SK-N-SH treated with all-trans-retinoic acid at 6 μM for 48 hours (cell line): Measurements from ENCODE around the gene FYCO1.

Experiments
- ATAC-seq: fragments of 200-7000 bp; cut with Tn5 transposase; 3 replicates; pipeline ENCODE4 v1.9.1; 2020; ENCODE audit warnings: mild to moderate bottlenecking, moderate library complexity
- ARNTL ChIP-seq: fragments of 450-650 bp; formaldehyde crosslinking; IDR thresholded peaks from 2 replicates; pipeline ENCODE4 v1.5.0; 2020; ENCODE audit warnings: low read depth, mild to moderate bottlenecking, moderate library complexity, borderline replicate concordance
- BACH2 ChIP-seq: fragments of 250-450 bp; sonication (Bioruptor Pico); IDR thresholded peaks from 2 replicates; pipeline ENCODE4 v1.9.0; 2021; ENCODE audit warnings: mild to moderate bottlenecking, borderline replicate concordance
- CREB5 ChIP-seq: fragments of 250-450 bp; sonication (Bioruptor Pico); IDR thresholded peaks from 2 replicates; pipeline ENCODE4 v1.5.1; 2020; ENCODE audit warnings: low read depth, mild to moderate bottlenecking, moderate library complexity
- CSDC2 ChIP-seq: fragments of 250-450 bp; sonication (Bioruptor Pico); IDR thresholded peaks from 2 replicates; pipeline ENCODE4 v1.5.0; 2020; ENCODE audit warnings: mild to moderate bottlenecking, moderate library complexity
- ESRRG ChIP-seq: fragments of 250-450 bp; sonication (Bioruptor Pico); IDR thresholded peaks from 2 replicates; pipeline ENCODE4 v1.6.1; 2021; ENCODE audit warnings: mild to moderate bottlenecking
- GLIS3 ChIP-seq: fragments of 250-450 bp; sonication (Bioruptor Pico); IDR thresholded peaks from 2 replicates; pipeline ENCODE4 v1.5.0; 2020; ENCODE audit warnings: mild to moderate bottlenecking, moderate library complexity
- ISL1 ChIP-seq: fragments of 250-450 bp; sonication (Bioruptor Pico); IDR thresholded peaks from 2 replicates; pipeline ENCODE4 v2.1.2; 2022; ENCODE audit warnings: mild to moderate bottlenecking, moderate library complexity
- OSR1 ChIP-seq: fragments of 250-450 bp; sonication (Bioruptor Pico); IDR thresholded peaks from 2 replicates; pipeline ENCODE4 v1.8.0; 2022; ENCODE audit warnings: moderate library complexity, mild to moderate bottlenecking, inconsistent platforms
- PATZ1 ChIP-seq: fragments of 250-450 bp; sonication (Bioruptor Pico); IDR thresholded peaks from 2 replicates; pipeline ENCODE4 v1.8.0; 2020; ENCODE audit warnings: mild to moderate bottlenecking, moderate library complexity, borderline replicate concordance
- PPARA ChIP-seq: fragments of 250-450 bp; sonication (Bioruptor Pico); IDR thresholded peaks from 2 replicates; pipeline ENCODE4 v1.5.0; 2020; ENCODE audit warnings: mild to moderate bottlenecking, borderline replicate concordance
- RARB ChIP-seq: fragments of 250-450 bp; sonication (Bioruptor Pico); IDR thresholded peaks from 2 replicates; pipeline ENCODE4 v1.8.0; 2021; ENCODE audit warnings: mild to moderate bottlenecking, moderate library complexity
- SNAI2 ChIP-seq: fragments of 250-450 bp; sonication (Bioruptor Pico); IDR thresholded peaks from 2 replicates; pipeline ENCODE4 v1.5.0; 2020; ENCODE audit warnings: mild to moderate bottlenecking, moderate library complexity
- TCF4 ChIP-seq: fragments of 250-450 bp; sonication (Bioruptor Pico); IDR thresholded peaks from 2 replicates; pipeline ENCODE4 v1.8.0; 2021; ENCODE audit warnings: mild to moderate bottlenecking, moderate library complexity, borderline replicate concordance
- TOX ChIP-seq: fragments of 250-450 bp; sonication (Bioruptor Pico); IDR thresholded peaks from 2 replicates; pipeline ENCODE4 v1.8.0; 2021; ENCODE audit warnings: mild to moderate bottlenecking, moderate library complexity, borderline replicate concordance
- TSHZ2 ChIP-seq: fragments of 250-450 bp; sonication (Bioruptor Pico); IDR thresholded peaks from 2 replicates; pipeline ENCODE4 v1.5.0; 2020; ENCODE audit warnings: mild to moderate bottlenecking, moderate library complexity
- ZC3H10 ChIP-seq: fragments of 250-450 bp; sonication (Bioruptor Pico); IDR thresholded peaks from 2 replicates; pipeline ENCODE4 v1.5.1; 2021; ENCODE audit warnings: mild to moderate bottlenecking, moderate library complexity
- ZFP3 ChIP-seq: fragments of 250-450 bp; sonication (Bioruptor Pico); IDR thresholded peaks from 2 replicates; pipeline ENCODE4 v1.5.0; 2020; ENCODE audit warnings: mild to moderate bottlenecking, moderate library complexity
- ZFP30 ChIP-seq: fragments of 450-650 bp; formaldehyde crosslinking; IDR thresholded peaks from 2 replicates; pipeline ENCODE4 v1.5.0; 2022; ENCODE audit warnings: mild to moderate bottlenecking, moderate library complexity
- ZNF565 ChIP-seq: fragments of 450-650 bp; formaldehyde crosslinking; conservative IDR thresholded peaks from 2 replicates; pipeline ENCODE4 v1.5.0; 2020; ENCODE audit warnings: low read depth, mild to moderate bottlenecking, moderate library complexity
- ZNF70 ChIP-seq: fragments of 450-650 bp; formaldehyde crosslinking; IDR thresholded peaks from 2 replicates; pipeline ENCODE4 v1.5.0; 2020; ENCODE audit warnings: mild to moderate bottlenecking, moderate library complexity
- ZNF8 ChIP-seq: fragments of 450-650 bp; formaldehyde crosslinking; IDR thresholded peaks from 2 replicates; pipeline ENCODE4 v1.5.0; 2020; ENCODE audit warnings: mild to moderate bottlenecking, moderate library complexity
- TF ChIP-seq, protein P1 (sequence below): fragments of 250-450 bp; sonication (Bioruptor Pico); IDR thresholded peaks from 2 replicates; pipeline ENCODE4 v1.5.1; 2021; ENCODE audit warnings: mild to moderate bottlenecking, moderate library complexity
- TF ChIP-seq, protein P2 (sequence below): fragments of 250-450 bp; sonication (Bioruptor Pico); IDR thresholded peaks from 2 replicates; pipeline ENCODE4 v1.8.0; 2021; ENCODE audit warnings: low read depth, mild to moderate bottlenecking, moderate library complexity, borderline replicate concordance

Gene FYCO1

GRCh38 chr3:45921158-45922038 is 74.2 kb downstream of the FYCO1 start (continued):
- TF ChIP-seq, protein P1, sequence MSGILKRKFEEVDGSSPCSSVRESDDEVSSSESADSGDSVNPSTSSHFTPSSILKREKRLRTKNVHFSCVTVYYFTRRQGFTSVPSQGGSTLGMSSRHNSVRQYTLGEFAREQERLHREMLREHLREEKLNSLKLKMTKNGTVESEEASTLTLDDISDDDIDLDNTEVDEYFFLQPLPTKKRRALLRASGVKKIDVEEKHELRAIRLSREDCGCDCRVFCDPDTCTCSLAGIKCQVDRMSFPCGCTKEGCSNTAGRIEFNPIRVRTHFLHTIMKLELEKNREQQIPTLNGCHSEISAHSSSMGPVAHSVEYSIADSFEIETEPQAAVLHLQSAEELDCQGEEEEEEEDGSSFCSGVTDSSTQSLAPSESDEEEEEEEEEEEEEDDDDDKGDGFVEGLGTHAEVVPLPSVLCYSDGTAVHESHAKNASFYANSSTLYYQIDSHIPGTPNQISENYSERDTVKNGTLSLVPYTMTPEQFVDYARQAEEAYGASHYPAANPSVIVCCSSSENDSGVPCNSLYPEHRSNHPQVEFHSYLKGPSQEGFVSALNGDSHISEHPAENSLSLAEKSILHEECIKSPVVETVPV (CRISPR knock-in tag), result no peak
- TF ChIP-seq, protein P2, sequence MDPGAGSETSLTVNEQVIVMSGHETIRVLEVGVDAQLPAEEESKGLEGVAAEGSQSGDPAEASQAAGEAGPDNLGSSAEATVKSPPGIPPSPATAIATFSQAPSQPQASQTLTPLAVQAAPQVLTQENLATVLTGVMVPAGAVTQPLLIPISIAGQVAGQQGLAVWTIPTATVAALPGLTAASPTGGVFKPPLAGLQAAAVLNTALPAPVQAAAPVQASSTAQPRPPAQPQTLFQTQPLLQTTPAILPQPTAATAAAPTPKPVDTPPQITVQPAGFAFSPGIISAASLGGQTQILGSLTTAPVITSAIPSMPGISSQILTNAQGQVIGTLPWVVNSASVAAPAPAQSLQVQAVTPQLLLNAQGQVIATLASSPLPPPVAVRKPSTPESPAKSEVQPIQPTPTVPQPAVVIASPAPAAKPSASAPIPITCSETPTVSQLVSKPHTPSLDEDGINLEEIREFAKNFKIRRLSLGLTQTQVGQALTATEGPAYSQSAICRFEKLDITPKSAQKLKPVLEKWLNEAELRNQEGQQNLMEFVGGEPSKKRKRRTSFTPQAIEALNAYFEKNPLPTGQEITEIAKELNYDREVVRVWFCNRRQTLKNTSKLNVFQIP (CRISPR knock-in tag), result no peak
- TF ChIP-seq ZNF565 (no peak), ISL1 (CRISPR knock-in tag) (no peak), ZFP3 (CRISPR knock-in tag) (no peak), TOX (CRISPR knock-in tag) (no peak), PPARA (CRISPR knock-in tag) (no peak), CSDC2 (CRISPR knock-in tag) (no peak), ARNTL (CRISPR knock-in tag) (no peak), ZNF70 (no peak)

DNA sequence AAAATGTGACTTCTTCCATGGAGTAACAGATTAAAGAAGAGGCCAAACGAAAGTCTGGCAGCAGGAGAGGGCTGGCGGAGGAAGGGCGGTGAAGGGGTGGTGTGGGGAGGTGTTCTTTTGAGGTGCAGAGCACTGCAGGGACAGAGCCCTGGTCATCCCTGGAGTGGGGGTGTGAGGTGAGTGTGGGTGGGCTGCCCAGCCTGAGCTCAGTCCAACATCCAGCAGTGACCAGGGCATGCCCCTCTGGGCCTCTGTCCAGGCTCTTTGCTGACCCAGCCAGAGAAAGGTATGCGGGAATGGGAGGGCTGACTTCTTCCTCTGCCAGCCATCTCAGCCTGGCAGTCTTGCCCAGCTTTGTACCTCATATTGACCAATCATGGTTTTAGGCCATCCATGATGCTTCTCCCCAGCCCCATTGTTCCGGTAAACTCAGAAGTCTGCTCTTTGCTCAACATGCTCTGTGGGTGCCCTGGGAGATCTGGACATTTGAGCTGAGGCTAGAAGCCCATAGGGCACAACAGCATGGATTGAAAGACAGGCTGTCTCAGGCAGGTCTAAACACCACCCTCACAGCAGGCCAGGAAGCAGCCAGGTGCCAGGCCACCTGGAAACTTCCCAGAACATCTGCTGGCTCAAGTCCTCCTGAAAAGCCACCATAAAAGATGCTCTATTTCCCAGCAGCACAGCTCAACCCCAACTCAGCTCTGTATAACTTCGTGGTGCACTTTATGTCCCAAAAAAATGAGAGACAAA is 78.3 kb downstream of the FYCO1 start:
- ATAC-seq, result no peak
- no peak for TF ChIP-seq BACH2
- no peak for TF ChIP-seq TSHZ2 (CRISPR knock-in tag)
- no peak for TF ChIP-seq ZNF8 (CRISPR knock-in tag)
- no peak for TF ChIP-seq GLIS3 (CRISPR knock-in tag)
- no peak for TF ChIP-seq ZFP30 (CRISPR knock-in tag)
- TF ChIP-seq, protein P1 (CRISPR knock-in tag), result no peak
- TF ChIP-seq TCF4 (CRISPR knock-in tag), result no peak
- no peak for TF ChIP-seq ZNF70
- TF ChIP-seq ZFP3 (CRISPR knock-in tag), result no peak
- TF ChIP-seq RARB (CRISPR knock-in tag), result no peak
- TF ChIP-seq PATZ1 (CRISPR knock-in tag), result no peak
- TF ChIP-seq, protein P2 (CRISPR knock-in tag), result no peak
- TF ChIP-seq SNAI2 (CRISPR knock-in tag), result no peak
- TF ChIP-seq ARNTL (CRISPR knock-in tag), result no peak
- TF ChIP-seq TOX (CRISPR knock-in tag), result no peak
- TF ChIP-seq ESRRG, result no peak
- TF ChIP-seq ZC3H10 (CRISPR knock-in tag), result no peak
- no peak for TF ChIP-seq OSR1 (CRISPR knock-in tag)
- no peak for TF ChIP-seq CREB5 (CRISPR knock-in tag)
